ENCODE results near the gene FBLN5. TPM values are rescaled to one million over a fixed set of nuclear protein-coding genes. Genes with fewer than 3 reads are reported as not detected.

FBLN5 gene
- total and polyA plus RNA-seq, 2 of the 4 experiments (the other 2 are of a cell fraction): 10.6 to 76.4 TPM

- Histone ChIP-seq H2BK120ac (ENCODE audit: low read depth, low read length) (no peak overlapping the region), H3K27ac (ENCODE audit: insufficient read depth, low read length) (peak overlapping the region; percentile 7; the same call in 1 of the 2 replicates), H3K18ac (ENCODE audit: low read depth, low read length) (no peak overlapping the region), H4K20me1 (ENCODE audit: insufficient read depth, low read length) (no peaks in the 10 kb centered on the region), H4K5ac (ENCODE audit: low read depth, low read length) (no peak overlapping the region), H2AK9ac (replicated peaks; ENCODE audit: low read depth, low read length, poor library complexity) (no peak overlapping the region), H3K27me3 (ENCODE audit: control insufficient read depth, insufficient read depth, low read length) (no peaks in the 10 kb centered on the region), H3K36me3 (ENCODE audit: control insufficient read depth, insufficient read depth, low read length) (peaks cover 48% of the 10 kb centered on the region), H3K23ac (ENCODE audit: low read depth, low read length) (no peak overlapping the region), H3K4me3 (ENCODE audit: insufficient read depth, low read depth, low read length) (no peak overlapping the region), H3K9me1 (ENCODE audit: insufficient read depth, low read length) (peaks cover 21% of the 10 kb centered on the region; the same call in 1 of the 2 replicates), H3K4me1 (ENCODE audit: control insufficient read depth, insufficient read depth, low read length) (peaks cover 19% of the 10 kb centered on the region), H2BK20ac (ENCODE audit: low read depth, low read length) (no peak overlapping the region), H3K14ac (replicated peaks; ENCODE audit: low read depth, low read length) (no peak overlapping the region), H2AK5ac (ENCODE audit: low read depth, low read length) (no peak overlapping the region), H3K9ac (ENCODE audit: low read depth, low read length) (no peak overlapping the region), H2AFZ (replicated peaks; ENCODE audit: low read length, poor library complexity) (peak overlapping the region; percentile 35), H3K4me2 (ENCODE audit: low read depth, low read length) (no peak overlapping the region), H3K56ac (ENCODE audit: extremely low read depth, insufficient read depth, low read length) (no peak overlapping the region), H4K8ac (ENCODE audit: low read depth in 2 of 2, low read length in 2 of 2) (no peak overlapping the region; a peak in 1 of 4 replicates), H3K79me1 (ENCODE audit: low read depth in 1 of 2, low read length in 2 of 2) (no peaks in the 10 kb centered on the region; a peak in 1 of 4 replicates), H3K9me3 (ENCODE audit: control insufficient read depth, insufficient read depth, low read length) (no peaks in the 10 kb centered on the region), H2BK15ac (ENCODE audit: low read depth, low read length) (no peak overlapping the region), H3K4ac (ENCODE audit: low read depth, low read length) (no peak overlapping the region), H2BK5ac (ENCODE audit: low read depth, low read length, poor library complexity, severe bottlenecking) (no peak overlapping the region), H4K91ac (ENCODE audit: insufficient read depth, low read depth, low read length) (no peak overlapping the region)
- TF ChIP-seq, protein P1, sequence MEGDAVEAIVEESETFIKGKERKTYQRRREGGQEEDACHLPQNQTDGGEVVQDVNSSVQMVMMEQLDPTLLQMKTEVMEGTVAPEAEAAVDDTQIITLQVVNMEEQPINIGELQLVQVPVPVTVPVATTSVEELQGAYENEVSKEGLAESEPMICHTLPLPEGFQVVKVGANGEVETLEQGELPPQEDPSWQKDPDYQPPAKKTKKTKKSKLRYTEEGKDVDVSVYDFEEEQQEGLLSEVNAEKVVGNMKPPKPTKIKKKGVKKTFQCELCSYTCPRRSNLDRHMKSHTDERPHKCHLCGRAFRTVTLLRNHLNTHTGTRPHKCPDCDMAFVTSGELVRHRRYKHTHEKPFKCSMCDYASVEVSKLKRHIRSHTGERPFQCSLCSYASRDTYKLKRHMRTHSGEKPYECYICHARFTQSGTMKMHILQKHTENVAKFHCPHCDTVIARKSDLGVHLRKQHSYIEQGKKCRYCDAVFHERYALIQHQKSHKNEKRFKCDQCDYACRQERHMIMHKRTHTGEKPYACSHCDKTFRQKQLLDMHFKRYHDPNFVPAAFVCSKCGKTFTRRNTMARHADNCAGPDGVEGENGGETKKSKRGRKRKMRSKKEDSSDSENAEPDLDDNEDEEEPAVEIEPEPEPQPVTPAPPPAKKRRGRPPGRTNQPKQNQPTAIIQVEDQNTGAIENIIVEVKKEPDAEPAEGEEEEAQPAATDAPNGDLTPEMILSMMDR (conservative IDR thresholded peaks at IDR 0.05; ENCODE audit: low read depth, low read length): no peak
- 0 out of 2 replicates have a peak, but pooled peaks have one; percentile 31 for TF ChIP-seq MXI1 (IDR thresholded peaks at IDR 0.05; ENCODE audit: borderline replicate concordance, low read depth, low read length)
- in situ Hi-C loops (cut with MboI; ENCODE audit: low sequenced_read_pairs): no loop called here
- WGBS, 2 experiments (ENCODE audit: extremely low coverage in 2 of 2, insufficient read length in 1 of 2): 68% methylated on average over 5 of the region's 15 CpGs; no CpG with 5 or more reads in 1 of the 2 experiments
- DNase-seq (peak; percentile 83), ATAC-seq (ENCODE audit: low read depth) (peak; percentile 67)
- ChIA-PET CTCF (interaction anchor here (1.0 kb wide), 1 partner anchor 13 kb away, joined by 4 read pairs; no protein-coding TSS in a partner anchor), POLR2A (ENCODE audit: unreplicated experiment) (no interaction called here)
- intact Hi-C loops (cut with micrococcal nuclease): no loop called here
- dilution Hi-C loops (cut with HindIII; ENCODE audit: low sequenced_read_pairs, unreplicated experiment): no loop called here
- BruUV-seq (replicated peaks): no TSS peak
Measured at GRCh38 chr14:91872517-91873470, 74.7 kb downstream of the FBLN5 start.

Measured in IMR-90 (cell line).